ENCODE data around the gene ARMH4. TPM values are rescaled to one million over a fixed set of nuclear protein-coding genes. Genes with fewer than 3 reads are reported as not detected.

Gene ARMH4
- polyA plus RNA-seq, 3 donors: 0.07 TPM; not detected in 2

- intact Hi-C loops (cut with micrococcal nuclease): no loop called here
- Mint-ChIP-seq H3K9me3 (no peaks in the 10 kb centered on the region), H3K4me1 (no peaks in the 10 kb centered on the region), H3K27me3 (ENCODE audit: low read depth in 3 of 3) (peaks cover 0 to 2% (median 2%) of the 10 kb centered on the region in 3 donors), H3K4me3 (no peak overlapping the region), H3K36me3 (no peaks in the 10 kb centered on the region), H3K27ac (no peak overlapping the region)
- H3K27ac ChIP-seq (ENCODE audit: low read depth in 1 of 2, low read length in 2 of 2): no peak overlapping the region
- H4K20me1 ChIP-seq (ENCODE audit: insufficient read depth, low read length): no peaks in the 10 kb centered on the region
- WGBS (ENCODE audit: insufficient coverage): 95% methylated on average over 2 of the region's 3 CpGs
- H3K9ac ChIP-seq (ENCODE audit: insufficient read depth, low read length, poor library complexity, severe bottlenecking): no peak overlapping the region
- H3K79me2 ChIP-seq (ENCODE audit: insufficient read depth, low read length): no peaks in the 10 kb centered on the region
- no peaks in the 10 kb centered on the region for H3K9me3 ChIP-seq (replicated peaks in 1 of 2; ENCODE audit: control insufficient read depth in 1 of 2, insufficient read depth in 1 of 2, low read length in 2 of 2)
- TF ChIP-seq CTCF (IDR thresholded peaks at IDR 0.05): no peak
- no peak overlapping the region for H3K4me2 ChIP-seq (replicated peaks; ENCODE audit: extremely low read depth, low read length, poor library complexity, severe bottlenecking)
- no peak for DNase-seq
- no peaks in the 10 kb centered on the region for H3K4me1 ChIP-seq (ENCODE audit: control insufficient read depth in 1 of 2, insufficient read depth in 2 of 2, low read length in 2 of 2)
- H3K27me3 ChIP-seq (ENCODE audit: control insufficient read depth in 2 of 2, insufficient read depth in 2 of 2, low read length in 2 of 2): no peaks in the 10 kb centered on the region
- no peak overlapping the region for H3K4me3 ChIP-seq (replicated peaks in 1 of 3; ENCODE audit: low read depth in 2 of 3, low read length in 3 of 3)
- no peak overlapping the region for H2AFZ ChIP-seq (ENCODE audit: insufficient read depth, low read depth, low read length, poor library complexity, severe bottlenecking)
- no peaks in the 10 kb centered on the region for H3K36me3 ChIP-seq (replicated peaks in 1 of 2; ENCODE audit: control insufficient read depth in 1 of 2, insufficient read depth in 2 of 2, low read length in 2 of 2)
Measured at GRCh38 chr14:58089612-58090011, 62.4 kb downstream of the ARMH4 start.

- Histone ChIP-seq H3K9ac (ENCODE audit: insufficient read depth, low read length, poor library complexity, severe bottlenecking) (no peak overlapping the region), H4K20me1 (ENCODE audit: insufficient read depth, low read length) (no peaks in the 10 kb centered on the region), H3K27me3 (ENCODE audit: control insufficient read depth in 2 of 2, insufficient read depth in 2 of 2, low read length in 2 of 2) (no peaks in the 10 kb centered on the region), H3K27ac (ENCODE audit: low read depth in 1 of 2, low read length in 2 of 2) (no peak overlapping the region), H3K36me3 (replicated peaks in 1 of 2; ENCODE audit: control insufficient read depth in 1 of 2, insufficient read depth in 2 of 2, low read length in 2 of 2) (no peaks in the 10 kb centered on the region), H3K79me2 (ENCODE audit: insufficient read depth, low read length) (no peaks in the 10 kb centered on the region), H3K9me3 (replicated peaks in 1 of 2; ENCODE audit: control insufficient read depth in 1 of 2, insufficient read depth in 1 of 2, low read length in 2 of 2) (no peaks in the 10 kb centered on the region), H2AFZ (ENCODE audit: insufficient read depth, low read depth, low read length, poor library complexity, severe bottlenecking) (no peak overlapping the region), H3K4me2 (replicated peaks; ENCODE audit: extremely low read depth, low read length, poor library complexity, severe bottlenecking) (no peak overlapping the region), H3K4me3 (replicated peaks in 1 of 3; ENCODE audit: low read depth in 2 of 3, low read length in 3 of 3) (no peak overlapping the region), H3K4me1 (ENCODE audit: control insufficient read depth in 1 of 2, insufficient read depth in 2 of 2, low read length in 2 of 2) (no peaks in the 10 kb centered on the region)
- no peak for DNase-seq
- Mint-ChIP-seq H3K36me3 (no peaks in the 10 kb centered on the region), H3K27me3 (ENCODE audit: low read depth in 3 of 3) (peaks cover 2% of the 10 kb centered on the region in 3 donors), H3K27ac (no peak overlapping the region), H3K4me1 (no peaks in the 10 kb centered on the region), H3K4me3 (no peak overlapping the region), H3K9me3 (no peaks in the 10 kb centered on the region)
- WGBS (ENCODE audit: insufficient coverage): no CpG with 5 or more reads among the region's 2 CpGs
- intact Hi-C loops (cut with micrococcal nuclease): no loop called here
- TF ChIP-seq CTCF (IDR thresholded peaks at IDR 0.05): no peak
Measured at GRCh38 chr14:58088961-58089360, 63.1 kb downstream of the ARMH4 start.

All from CD14-positive monocyte (primary cell).